GM19467 (cell line): ENCODE data around the gene CEND1.
A peak's percentile ranks its signal among the peaks of the same experiment; 100 is the strongest.

Experiments
- ATAC-seq: cut with Tn5 transposase; IDR thresholded peaks from one replicate; pipeline ENCODE4 v1.9.1; 2021; ENCODE audit warnings: mild to moderate bottlenecking, moderate library complexity; ENCODE audit not compliant: unreplicated experiment

CEND1 gene

DNA sequence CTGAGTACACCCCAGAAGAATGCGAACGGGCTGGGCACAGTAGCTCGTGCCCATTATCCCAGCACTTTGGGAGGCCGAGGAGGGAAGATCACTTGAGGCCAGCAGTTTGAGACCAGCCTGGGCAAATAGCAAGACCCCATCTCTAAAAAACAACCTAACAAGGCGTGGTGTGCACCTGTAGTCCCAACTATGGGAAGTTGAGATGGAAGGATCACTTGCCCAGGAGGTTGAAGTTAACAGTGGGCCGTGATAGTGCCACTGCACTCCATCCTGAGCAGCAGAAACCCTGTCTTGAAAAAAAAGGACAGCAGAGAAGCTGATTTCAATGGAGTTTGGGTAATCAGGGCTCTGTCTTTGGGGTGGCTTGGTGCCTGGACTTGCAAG, 23.2 kb upstream of the CEND1 start:
- no peak for ATAC-seq

DNA sequence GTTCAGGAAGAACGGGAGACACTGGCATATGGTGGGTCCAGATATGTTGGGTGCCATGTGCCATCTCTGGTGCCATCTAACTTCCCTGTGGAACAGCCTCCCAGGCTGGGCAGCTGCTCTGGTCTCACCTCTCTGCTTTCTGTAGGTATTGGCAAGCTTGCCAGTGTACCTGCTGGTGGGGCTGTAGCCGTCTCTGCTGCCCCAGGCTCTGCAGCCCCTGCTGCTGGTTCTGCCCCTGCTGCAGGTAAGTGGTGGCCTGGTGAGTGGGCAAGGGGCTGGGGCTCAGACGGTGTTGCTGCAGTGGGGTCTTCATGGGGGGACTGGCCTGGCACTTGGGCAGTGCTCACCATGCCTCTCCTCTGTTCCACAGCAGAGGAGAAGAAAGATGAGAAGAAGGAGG, 22.5 kb upstream of the CEND1 start:
- no peak for ATAC-seq

DNA sequence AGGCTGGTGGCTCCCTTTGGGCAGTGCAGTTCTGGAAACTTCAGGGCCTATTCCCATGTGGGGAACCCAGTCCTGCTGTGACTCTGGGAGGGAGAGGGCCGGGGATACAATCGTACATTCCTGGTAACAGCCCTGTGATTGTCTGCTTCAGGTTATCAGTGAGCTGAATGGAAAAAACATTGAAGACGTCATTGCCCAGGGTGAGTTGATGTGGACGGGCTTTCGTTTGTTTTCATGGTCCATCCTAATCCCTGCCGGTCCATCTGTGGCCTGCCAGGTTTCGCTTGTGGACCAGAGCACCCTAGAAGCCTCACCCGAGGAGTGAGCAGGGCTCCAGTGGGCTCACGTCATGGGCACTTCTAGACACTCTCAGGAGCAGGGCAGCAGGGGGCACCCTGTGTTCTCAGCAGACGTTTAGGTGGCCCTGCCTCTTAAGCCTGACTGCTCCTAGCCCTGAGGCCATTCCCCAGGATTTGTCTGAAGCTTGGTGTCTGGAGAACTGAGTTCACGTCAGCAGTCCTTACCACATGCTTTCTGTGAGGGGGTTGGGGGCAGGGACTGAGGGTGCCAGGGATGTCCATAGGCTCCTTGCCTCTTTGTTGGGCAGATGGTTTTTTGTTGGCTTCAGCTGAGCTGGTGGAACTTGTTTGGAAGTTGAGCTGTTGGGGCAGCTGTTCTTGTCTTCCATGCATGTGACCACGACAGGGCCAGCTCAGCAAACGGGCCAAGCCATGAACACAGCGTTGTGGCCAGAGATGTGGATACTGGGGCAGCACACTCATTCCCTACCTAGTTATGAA, 21.8 kb upstream of the CEND1 start:
- ATAC-seq = no peak

DNA sequence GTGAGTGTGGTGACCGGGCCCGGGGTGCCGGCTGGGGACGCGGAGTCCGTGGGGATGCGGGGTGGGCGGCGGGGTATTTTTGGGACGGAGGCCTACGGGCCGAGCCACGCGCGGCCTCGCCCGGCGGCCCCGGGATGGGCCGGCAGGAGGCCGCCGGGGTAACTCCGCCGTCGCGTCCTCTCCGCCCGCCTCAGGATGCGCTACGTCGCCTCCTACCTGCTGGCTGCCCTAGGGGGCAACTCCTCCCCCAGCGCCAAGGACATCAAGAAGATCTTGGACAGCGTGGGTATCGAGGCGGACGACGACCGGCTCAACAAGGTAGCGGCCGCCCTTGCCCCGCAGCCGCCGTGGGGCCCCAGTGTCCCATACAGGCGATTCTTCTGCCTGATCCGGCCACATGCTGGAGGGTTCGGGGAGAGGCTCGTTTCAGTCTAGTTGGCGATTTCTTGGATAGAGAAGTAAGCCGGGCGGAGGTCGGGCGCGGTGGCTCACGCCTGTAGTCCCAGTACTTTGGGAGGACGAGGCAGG, 20.2 kb upstream of the CEND1 start:
- peak; percentile 6 for ATAC-seq

DNA sequence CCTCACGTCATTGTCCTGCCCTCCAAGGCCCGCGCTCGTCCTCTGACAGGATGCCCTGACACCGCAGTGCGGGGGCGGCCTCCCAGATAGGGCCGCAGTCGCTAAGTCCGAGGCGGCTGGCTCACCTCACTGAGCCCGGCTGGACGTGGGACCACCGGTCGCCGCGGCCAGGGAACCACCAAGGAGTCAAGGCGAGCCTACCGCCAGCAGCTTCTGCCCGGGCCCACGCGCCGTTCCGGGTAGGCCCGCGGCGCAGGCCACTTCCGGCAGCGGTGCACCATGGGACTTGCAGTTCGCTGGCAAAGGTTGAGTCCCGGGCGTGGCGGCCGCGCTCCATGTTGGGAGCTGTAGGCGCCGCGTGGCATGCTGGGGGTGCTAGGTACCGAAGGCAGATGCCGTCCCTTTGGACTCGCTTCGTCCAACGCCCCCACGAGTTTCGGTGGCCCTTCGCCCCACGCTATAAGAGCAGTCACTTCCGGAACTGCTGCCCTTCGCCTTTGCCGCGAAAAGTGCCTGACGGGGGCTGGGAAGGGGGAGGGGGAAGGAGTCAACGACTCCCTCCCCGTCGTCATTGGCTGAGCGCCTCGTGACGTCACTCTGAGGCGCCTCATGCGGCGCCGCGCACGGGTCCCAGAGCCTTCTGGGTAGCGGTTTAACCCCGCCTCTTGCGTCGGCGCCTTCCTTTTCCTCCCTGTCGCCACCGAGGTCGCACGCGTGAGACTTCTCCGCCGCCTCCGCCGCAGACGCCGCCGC, 19.6 kb upstream of the CEND1 start, which contains the start of gene RPLP2:
Gene RPLP2, plus strand, starts transcription at position 681 of the 753 bp plus-strand sequence. CDS start 268 bp downstream, outside the sequence.
- ATAC-seq = peak; percentile 59

DNA sequence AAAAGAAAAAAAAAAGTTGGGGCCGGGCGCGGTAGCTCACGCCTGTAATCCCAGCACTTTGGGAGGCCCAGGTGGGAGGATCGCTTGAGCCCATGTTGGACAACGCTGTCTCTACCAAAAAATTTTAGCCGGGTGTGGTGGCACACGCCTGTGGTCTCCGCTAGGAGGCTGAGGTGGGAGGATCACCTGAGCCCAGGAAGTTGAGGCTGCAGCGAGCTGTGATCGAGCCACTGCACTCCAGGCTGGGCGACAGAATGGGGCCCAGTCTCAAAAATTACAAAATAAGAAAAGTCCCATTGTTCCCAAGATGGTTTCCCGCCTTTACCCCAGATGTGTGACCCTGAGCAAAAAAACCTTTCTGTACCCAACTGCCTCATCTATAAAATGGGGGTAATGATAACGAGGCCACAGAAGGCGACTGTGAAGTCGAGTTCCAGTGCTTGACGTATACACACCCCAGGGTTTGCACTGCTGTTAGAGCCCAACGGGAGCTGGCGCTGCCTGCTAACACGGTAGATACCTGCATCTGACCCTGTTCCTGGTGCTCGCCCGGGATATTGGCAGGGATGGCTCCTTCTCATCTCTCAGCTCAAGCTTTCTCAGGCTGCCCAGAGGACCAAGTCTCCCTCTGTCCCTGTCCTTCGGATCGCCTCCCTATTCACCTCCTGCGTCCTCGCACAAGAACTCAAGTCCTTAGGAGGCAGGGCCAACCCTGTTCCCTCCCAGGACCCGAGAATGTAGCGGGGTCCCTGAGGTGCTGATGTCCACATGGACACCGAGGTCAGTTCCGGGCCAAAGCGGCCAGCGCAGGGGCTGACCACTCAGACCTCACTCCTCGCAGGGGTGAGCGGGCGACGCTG, 18.8 kb upstream of the CEND1 start:
- no peak for ATAC-seq

DNA sequence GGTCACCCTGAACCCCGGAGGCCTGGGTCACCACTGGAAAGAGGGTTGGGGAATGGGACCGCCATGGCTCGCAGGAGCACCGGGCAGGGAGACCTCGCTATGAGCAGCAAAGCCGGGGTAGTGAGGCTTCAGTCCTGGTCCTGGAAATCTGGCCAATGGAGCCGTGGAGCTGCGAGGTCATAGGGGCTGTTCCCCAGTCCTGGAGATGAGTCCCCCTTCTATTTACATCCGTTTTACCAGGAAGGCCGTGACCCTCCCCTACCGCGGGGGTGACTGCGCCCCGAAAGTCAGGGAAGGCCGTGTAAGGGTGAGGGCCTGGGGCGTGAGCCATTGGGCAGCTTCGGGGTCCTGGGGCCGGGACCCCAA, 14.7 kb upstream of the CEND1 start:
- no peak for ATAC-seq

DNA sequence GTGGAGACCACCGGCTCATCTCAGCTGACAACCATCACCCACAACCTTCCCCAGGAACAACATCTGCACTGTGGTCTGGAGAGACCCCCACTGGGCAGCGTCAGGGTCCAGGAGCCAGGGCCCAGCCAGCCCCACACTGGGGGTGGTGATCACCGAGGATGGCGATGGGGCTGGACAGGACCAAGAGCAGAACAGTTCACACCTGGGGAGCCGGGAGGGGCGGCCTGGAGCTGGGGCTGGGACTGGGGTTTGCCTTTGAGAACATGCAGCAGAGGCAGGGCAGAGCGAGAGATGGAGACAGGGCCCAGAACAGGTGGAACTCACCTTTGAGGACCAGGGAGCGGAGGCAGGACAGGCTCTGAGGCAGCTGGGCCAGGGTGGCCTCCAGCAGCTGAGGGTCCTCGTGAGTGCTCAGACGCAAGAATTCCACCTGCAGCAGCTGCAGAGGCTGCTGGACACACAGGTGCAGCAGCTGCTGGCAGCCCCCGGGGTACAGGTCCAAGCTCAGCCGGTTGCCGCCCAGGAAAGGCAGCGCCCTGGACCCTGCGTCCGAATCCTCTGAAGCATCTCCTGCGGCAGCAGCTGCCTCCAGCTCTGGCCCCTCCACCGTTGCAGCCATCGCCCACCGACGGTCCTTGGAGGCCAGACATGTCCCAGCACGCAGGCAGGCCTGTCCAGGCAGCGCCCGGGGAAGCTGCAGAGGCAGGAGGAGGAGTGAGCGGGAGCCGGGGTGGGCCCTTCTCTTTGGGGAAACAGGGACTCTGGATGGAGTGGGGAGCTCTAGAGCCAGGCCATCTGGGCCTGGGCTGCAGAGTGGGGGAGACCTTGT, 14.1 kb upstream of the CEND1 start:
- no peak for ATAC-seq

DNA sequence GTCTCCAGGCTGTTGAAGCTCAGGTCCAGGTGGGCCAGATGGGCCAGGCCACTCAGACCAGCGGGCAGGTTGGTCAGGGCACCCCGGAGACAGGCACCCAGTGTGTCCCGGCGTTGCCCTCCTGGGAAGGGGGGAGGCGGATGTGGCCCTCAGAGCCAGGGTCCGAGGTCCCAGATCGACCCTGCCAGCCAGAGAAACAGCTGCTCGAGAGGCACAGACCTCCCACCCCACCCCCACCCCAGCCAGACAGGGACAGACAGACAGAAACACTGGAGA, 13.5 kb upstream of the CEND1 start:
- no peak for ATAC-seq

DNA sequence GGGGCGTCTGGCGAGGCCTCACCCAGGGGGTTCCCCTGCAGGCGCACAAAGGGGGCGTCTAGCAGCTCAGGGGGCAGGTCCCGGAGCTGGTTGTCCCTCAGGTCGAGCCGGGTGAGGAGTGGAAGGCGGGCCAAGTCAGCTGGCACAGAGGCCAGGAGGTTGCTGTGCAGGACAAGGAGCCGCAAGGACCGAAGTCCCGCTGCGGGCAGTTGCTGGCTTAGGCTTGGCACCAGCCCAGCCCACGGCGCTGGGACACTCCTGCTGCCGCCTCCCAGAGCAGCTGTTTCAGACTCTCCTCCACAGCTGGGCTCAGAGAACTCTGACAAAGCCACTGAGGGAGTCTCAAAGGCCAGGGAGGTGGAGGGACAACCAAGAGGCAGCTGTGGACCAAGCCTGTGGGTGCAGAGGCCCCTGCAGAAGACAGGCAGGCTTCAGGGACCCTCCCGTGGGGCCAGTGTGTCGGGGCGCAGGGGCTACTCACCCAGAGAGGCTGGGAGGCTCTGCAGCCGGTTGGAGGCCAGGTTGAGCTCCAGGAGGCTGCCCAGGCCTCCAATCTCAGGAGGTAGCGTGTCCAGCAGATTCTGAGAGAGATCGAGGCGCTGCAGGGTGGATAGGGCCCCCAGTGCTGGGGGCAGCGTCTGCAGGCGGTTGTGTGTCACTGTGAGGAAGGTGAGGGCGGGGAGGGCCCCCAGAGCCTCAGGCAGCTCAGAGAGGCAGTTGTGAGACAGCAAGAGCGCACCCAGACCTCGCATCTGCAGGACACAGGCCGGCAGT, 13.0 kb upstream of the CEND1 start:
- no peak for ATAC-seq

DNA sequence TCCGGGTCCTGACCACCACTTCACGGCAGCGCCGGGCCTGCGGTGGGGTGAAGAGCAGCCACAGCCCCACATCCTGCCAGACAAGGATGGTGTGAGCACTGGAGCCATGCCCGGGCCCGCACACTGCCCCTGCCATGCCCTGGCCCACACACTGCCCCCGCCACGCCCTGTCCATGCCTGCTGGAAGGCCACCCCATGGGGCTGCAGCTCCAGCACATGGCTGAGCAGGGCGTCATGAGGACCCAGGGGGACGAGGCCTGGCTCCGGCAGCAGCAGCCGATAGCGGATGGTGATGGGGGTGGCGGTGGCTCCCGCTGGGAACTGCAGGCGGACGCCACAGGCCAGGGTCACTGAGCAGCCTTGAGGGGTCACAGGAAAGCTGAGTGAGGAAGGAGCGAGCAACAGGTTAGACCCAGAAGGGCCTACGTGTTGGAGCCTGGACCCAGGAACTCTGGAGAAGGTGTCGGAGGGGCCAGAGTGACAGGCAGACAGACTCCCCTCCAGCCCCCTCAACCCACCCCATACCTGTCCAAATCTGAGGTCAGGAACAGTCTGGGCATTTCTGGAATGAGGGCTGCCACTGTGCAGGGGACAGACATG, 12.2 kb upstream of the CEND1 start:
- ATAC-seq = no peak

DNA sequence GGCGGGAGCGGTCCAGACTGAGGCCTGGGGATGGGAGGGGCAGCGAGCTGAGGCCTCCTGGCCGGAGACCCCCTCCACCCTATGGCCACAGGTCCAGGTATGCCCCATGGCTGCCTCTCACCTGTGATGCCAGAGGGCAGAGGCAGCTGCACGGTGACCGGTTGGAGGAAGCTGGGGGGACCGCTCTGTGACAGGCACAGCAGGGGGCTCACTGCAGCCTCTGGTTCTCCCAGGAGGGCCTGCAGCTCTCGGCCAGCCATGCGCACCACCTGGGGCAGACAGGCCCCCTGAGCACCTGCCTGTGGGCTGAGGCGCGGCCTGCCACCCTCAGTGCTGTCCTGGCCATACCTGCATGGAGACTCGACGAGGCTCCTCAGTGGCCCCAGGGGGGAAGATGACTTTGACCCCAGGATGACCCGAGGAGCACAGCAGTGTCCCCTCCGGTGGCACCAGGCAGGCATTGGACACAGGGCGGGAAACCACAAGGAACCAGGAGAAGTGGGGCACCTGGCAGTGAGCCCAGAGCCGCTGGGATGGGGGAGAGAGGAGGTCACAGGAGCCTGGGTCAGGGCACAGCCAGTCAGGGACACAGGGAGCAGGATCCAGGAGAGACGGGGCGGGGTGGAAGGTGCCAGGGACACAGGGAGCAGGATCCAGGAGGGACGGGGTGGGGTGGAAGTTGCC, 11.3 kb upstream of the CEND1 start:
- ATAC-seq = no peak

DNA sequence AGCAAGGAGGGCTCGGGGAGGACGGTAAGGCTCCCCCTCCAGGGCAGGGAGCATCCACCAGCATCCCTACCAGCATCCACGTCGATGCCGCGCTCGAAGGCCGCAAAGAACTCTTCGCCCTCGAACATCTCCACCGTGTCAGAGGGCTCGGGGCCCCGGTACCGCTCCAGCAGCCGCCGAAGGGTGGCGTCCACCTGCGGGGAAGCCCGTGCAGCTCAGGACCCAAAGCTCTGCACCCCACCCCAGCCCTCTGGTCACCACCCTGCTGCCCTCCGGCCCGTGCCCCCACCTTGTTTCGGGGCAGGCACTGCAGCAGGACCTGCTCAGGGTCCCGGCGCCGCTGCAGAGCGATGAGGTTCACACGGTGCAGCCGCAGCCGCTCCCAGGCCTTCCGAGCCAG, 10.6 kb upstream of the CEND1 start:
- no peak for ATAC-seq

DNA sequence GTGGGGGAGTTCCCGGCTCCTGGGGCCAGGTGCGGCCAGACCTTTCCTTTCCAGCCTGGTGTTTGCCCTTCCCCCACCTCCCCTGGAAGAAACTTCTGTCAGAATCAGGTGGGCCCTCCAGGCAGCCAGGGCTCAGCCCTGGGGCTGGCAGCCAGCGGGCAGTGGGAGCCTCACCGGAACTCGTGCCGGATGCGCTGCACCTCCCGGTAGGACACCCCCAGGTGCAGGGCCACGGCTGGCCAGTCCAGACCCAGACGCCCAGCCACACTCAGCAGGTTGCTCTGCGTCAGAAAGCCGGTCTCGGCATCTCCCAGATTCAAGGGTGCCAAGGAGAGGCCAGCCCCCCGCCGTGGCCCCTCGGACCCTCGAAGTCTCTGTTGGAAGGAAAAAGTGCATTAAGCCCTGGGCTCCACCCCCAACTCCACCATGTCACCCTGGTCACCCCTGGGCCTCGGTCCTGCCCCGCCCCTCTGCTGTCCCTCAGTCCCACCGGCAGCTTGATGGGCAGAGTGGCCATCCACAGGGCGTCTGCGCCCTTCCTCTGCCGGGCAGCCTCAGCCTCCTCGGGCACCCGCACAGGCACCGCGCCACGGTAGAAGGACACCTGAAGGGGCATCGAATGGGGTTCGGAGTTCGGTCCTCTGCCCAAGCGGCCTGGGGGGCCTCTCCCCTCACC, 9.9 kb upstream of the CEND1 start:
- no peak for ATAC-seq

DNA sequence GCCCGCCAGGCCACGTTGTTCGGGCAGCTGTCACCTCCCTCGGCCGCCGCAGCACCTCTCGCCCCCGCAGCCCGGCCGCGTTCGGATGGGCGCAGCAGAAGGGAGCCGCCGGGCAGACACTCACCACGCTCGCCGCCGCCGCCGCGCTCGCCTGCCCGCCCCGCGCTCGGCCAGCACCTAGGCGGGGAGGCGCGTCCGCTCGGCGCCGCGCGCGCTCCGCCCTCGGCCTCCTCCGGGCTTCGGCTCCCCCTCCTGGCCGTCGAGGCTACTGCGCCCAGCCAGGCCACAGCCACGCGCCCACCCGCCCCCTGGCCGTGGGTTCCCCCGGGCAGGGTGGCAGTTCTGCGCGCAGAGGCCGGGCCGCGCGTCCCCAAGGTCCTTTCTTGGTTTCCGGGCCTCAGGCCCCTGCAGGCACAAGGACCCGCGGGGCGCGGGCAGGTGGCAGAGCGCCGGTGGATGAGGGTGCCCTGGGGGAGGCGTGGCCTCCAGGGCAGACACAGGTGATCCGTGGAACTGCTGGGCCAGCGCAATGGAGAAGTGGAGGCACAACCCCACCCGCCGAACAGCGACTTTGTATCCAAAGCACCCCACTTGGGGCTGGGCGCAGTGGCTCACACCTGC, 8.3 kb upstream of the CEND1 start, which contains the start of gene SLC25A22:
Gene SLC25A22, minus strand, starts transcription at position 189 of the 621 bp plus-strand sequence. CDS start 3,275 bp downstream, outside the sequence.
- ATAC-seq = peak; percentile 52

DNA sequence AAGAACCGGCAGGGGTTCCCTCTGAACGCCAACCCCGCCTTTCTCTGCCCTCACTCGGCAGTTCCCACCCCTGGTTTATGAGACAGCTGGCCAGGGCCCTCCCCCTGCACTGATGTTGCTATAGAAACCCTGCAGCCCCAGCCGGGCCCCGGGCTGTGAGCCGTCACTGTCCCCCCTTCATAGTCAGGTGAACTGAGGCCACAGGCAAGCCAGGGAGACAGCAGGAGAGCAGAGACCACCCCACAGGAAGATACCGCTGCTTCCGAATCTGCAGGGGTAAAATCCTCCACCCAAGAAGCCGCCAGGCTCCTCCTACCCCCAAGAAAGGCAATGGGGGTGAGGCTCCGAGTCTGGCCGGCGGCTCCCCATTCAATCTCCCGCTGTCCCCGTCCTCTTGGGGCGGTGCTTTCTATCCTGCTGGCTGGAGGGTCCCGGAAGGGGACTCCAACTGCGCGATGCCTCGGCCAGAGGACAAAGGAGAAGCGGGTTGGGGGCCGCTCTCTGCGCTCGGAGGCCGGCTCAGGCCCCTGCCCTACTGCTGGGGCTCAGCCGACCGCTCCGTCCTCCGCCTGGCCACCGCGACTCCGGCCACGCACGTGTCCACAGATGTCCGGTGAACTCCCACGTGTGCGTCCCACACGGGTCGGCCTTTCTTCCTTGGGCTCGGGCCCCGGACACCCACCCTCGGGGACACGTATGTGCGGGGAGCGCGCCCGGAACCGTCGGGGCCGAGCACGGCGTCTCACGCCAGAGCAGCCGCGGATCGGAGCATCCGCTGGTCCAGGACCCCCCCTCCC, 7.6 kb upstream of the CEND1 start:
- ATAC-seq = peak; percentile 29
